ENCODE results near the gene FZD2.

Gene FZD2

GRCh38 chr17:44541884-44542581 lies 15.3 kb upstream of the FZD2 start:
- TF ChIP-seq GATA3 (IDR thresholded peaks at IDR 0.05; ENCODE audit: low read depth, low read length) (no peak), GATA2 (IDR thresholded peaks at IDR 0.05; ENCODE audit: low read depth, low read length) (no peak)

- TF ChIP-seq GATA3 (IDR thresholded peaks at IDR 0.05; ENCODE audit: low read depth, low read length) = no peak
- TF ChIP-seq GATA2 (IDR thresholded peaks at IDR 0.05; ENCODE audit: low read depth, low read length) = no peak
Measured at GRCh38 chr17:44543213-44543904, 13.9 kb upstream of the FZD2 start.

- TF ChIP-seq GATA3 (IDR thresholded peaks at IDR 0.05; ENCODE audit: low read depth, low read length) (no peak), GATA2 (IDR thresholded peaks at IDR 0.05; ENCODE audit: low read depth, low read length) (no peak)
Measured at GRCh38 chr17:44543905-44544523, 13.3 kb upstream of the FZD2 start.

GRCh38 chr17:44546671-44547606 lies 10.3 kb upstream of the FZD2 start:
- no peak for TF ChIP-seq GATA3 (IDR thresholded peaks at IDR 0.05; ENCODE audit: low read depth, low read length)
- no peak for TF ChIP-seq GATA2 (IDR thresholded peaks at IDR 0.05; ENCODE audit: low read depth, low read length)

GRCh38 chr17:44547625-44548267 lies 9.5 kb upstream of the FZD2 start:
- no peak for TF ChIP-seq GATA3 (IDR thresholded peaks at IDR 0.05; ENCODE audit: low read depth, low read length)
- TF ChIP-seq GATA2 (IDR thresholded peaks at IDR 0.05; ENCODE audit: low read depth, low read length) = no peak

GRCh38 chr17:44548376-44549230 lies 8.7 kb upstream of the FZD2 start:
- no peak for TF ChIP-seq GATA2 (IDR thresholded peaks at IDR 0.05; ENCODE audit: low read depth, low read length)
- no peak for TF ChIP-seq GATA3 (IDR thresholded peaks at IDR 0.05; ENCODE audit: low read depth, low read length)

GRCh38 chr17:44549686-44550085 lies 7.6 kb upstream of the FZD2 start:
- TF ChIP-seq GATA3 (IDR thresholded peaks at IDR 0.05; ENCODE audit: low read depth, low read length) (no peak), GATA2 (IDR thresholded peaks at IDR 0.05; ENCODE audit: low read depth, low read length) (no peak)

GRCh38 chr17:44552361-44552760 lies 4.9 kb upstream of the FZD2 start:
- TF ChIP-seq GATA3 (IDR thresholded peaks at IDR 0.05; ENCODE audit: low read depth, low read length) (no peak), GATA2 (IDR thresholded peaks at IDR 0.05; ENCODE audit: low read depth, low read length) (no peak)

GRCh38 chr17:44555099-44555498 lies 2.2 kb upstream of the FZD2 start:
- TF ChIP-seq GATA3 (IDR thresholded peaks at IDR 0.05; ENCODE audit: low read depth, low read length) (no peak), GATA2 (IDR thresholded peaks at IDR 0.05; ENCODE audit: low read depth, low read length) (no peak)

- TF ChIP-seq GATA3 (IDR thresholded peaks at IDR 0.05; ENCODE audit: low read depth, low read length) = no peak
- TF ChIP-seq GATA2 (IDR thresholded peaks at IDR 0.05; ENCODE audit: low read depth, low read length) = no peak
Measured at GRCh38 chr17:44556166-44556831, 985 bp upstream of the FZD2 start.

GRCh38 chr17:44557651-44558285 lies 484 bp downstream of the FZD2 start:
- TF ChIP-seq GATA3 (IDR thresholded peaks at IDR 0.05; ENCODE audit: low read depth, low read length) (no peak), GATA2 (IDR thresholded peaks at IDR 0.05; ENCODE audit: low read depth, low read length) (no peak)

- no peak for TF ChIP-seq GATA2 (IDR thresholded peaks at IDR 0.05; ENCODE audit: low read depth, low read length)
- TF ChIP-seq GATA3 (IDR thresholded peaks at IDR 0.05; ENCODE audit: low read depth, low read length) = no peak
Measured at GRCh38 chr17:44558334-44558709, 1.0 kb downstream of the FZD2 start.

Measured in SH-SY5Y (cell line).